Mesothelial cell of epicardium (in vitro differentiated cells): ENCODE measurements around the gene GRIA4. TPM values are rescaled to one million over a fixed set of nuclear protein-coding genes. Genes with fewer than 3 reads are reported as not detected.

Source experiments
- DNase-seq, 2 experiments: peaks; one replicate each; pipeline ENCODE4 v3.0.0; 2021; ENCODE audit warnings: low spot score in 2 of 2; ENCODE audit not compliant: unreplicated experiment in 2 of 2
- H3K27ac Mint-ChIP-seq: 2 replicates; pipeline ENCODE4 v1.8.0; 2021; ENCODE audit warnings: mixed read lengths
- H3K27me3 Mint-ChIP-seq: 2 replicates; pipeline ENCODE4 v1.8.0; 2021; ENCODE audit warnings: low read depth, mixed read lengths
- H3K36me3 Mint-ChIP-seq: 2 replicates; pipeline ENCODE4 v1.8.0; 2021; ENCODE audit warnings: mixed read lengths
- H3K4me1 Mint-ChIP-seq: 2 replicates; pipeline ENCODE4 v1.8.0; 2021; ENCODE audit warnings: mixed read lengths
- H3K4me3 Mint-ChIP-seq: 2 replicates; pipeline ENCODE4 v1.8.0; 2021; ENCODE audit warnings: mild to moderate bottlenecking, moderate library complexity, mixed read lengths
- H3K9me3 Mint-ChIP-seq: 2 replicates; pipeline ENCODE4 v1.8.0; 2021; ENCODE audit warnings: mixed read lengths
- CTCF ChIP-seq: fragments of 200-600 bp; sonication (generic); IDR thresholded peaks from one replicate; pipeline ENCODE4 v1.5.0; 2021; ENCODE audit warnings: antibody characterized with exemption; ENCODE audit not compliant: unreplicated experiment
- total RNA-seq: library from RNA; stranded (reverse); gene quantifications from 3 replicates; pipeline ENCODE4 v1.2.1, GENCODE V29; 2021

Gene GRIA4
- total RNA-seq, 1 donor from 2014 or later, result 156 TPM

GRCh38 chr11:105582497-105582896, 27.4 kb upstream of the GRIA4 start:
- H3K4me1 Mint-ChIP-seq, result peaks cover 4% of the 10 kb centered on the region
- DNase-seq, result no peak
- H3K36me3 Mint-ChIP-seq, result no peaks in the 10 kb centered on the region
- no peaks in the 10 kb centered on the region for H3K27me3 Mint-ChIP-seq
- TF ChIP-seq CTCF, result no peak
- no peak overlapping the region for H3K4me3 Mint-ChIP-seq
- peaks cover 27% of the 10 kb centered on the region for H3K9me3 Mint-ChIP-seq
- no peak overlapping the region for H3K27ac Mint-ChIP-seq

GRCh38 chr11:105588001-105588400, 21.9 kb upstream of the GRIA4 start:
- H3K27me3 Mint-ChIP-seq, result no peaks in the 10 kb centered on the region
- H3K4me3 Mint-ChIP-seq, result no peak overlapping the region
- no peaks in the 10 kb centered on the region for H3K36me3 Mint-ChIP-seq
- H3K9me3 Mint-ChIP-seq, result peaks cover 14% of the 10 kb centered on the region
- no peak for TF ChIP-seq CTCF
- no peaks in the 10 kb centered on the region for H3K4me1 Mint-ChIP-seq
- no peak overlapping the region for H3K27ac Mint-ChIP-seq
- no peak for DNase-seq

- DNase-seq, result no peak
- H3K36me3 Mint-ChIP-seq, result no peaks in the 10 kb centered on the region
- no peaks in the 10 kb centered on the region for H3K4me1 Mint-ChIP-seq
- no peak for TF ChIP-seq CTCF
- H3K4me3 Mint-ChIP-seq, result no peak overlapping the region
- H3K27ac Mint-ChIP-seq, result no peak overlapping the region
- H3K9me3 Mint-ChIP-seq, result peaks cover 14% of the 10 kb centered on the region
- H3K27me3 Mint-ChIP-seq, result no peaks in the 10 kb centered on the region
Observed at GRCh38 chr11:105589346-105589745, 20.5 kb upstream of the GRIA4 start.

- H3K4me1 Mint-ChIP-seq, result no peaks in the 10 kb centered on the region
- H3K27me3 Mint-ChIP-seq, result no peaks in the 10 kb centered on the region
- H3K9me3 Mint-ChIP-seq, result peaks cover 9% of the 10 kb centered on the region
- no peak for DNase-seq
- no peak overlapping the region for H3K27ac Mint-ChIP-seq
- no peak for TF ChIP-seq CTCF
- no peak overlapping the region for H3K4me3 Mint-ChIP-seq
- H3K36me3 Mint-ChIP-seq, result peaks cover 5% of the 10 kb centered on the region
Observed at GRCh38 chr11:105592035-105592434, 17.8 kb upstream of the GRIA4 start.

- TF ChIP-seq CTCF, result no peak
- H3K36me3 Mint-ChIP-seq, result peaks cover 5% of the 10 kb centered on the region
- no peak for DNase-seq
- H3K27me3 Mint-ChIP-seq, result no peaks in the 10 kb centered on the region
- H3K4me1 Mint-ChIP-seq, result peaks cover 14% of the 10 kb centered on the region
- H3K9me3 Mint-ChIP-seq, result peaks cover 9% of the 10 kb centered on the region
- H3K27ac Mint-ChIP-seq, result no peak overlapping the region
- H3K4me3 Mint-ChIP-seq, result no peak overlapping the region
Observed at GRCh38 chr11:105598371-105598770, 11.5 kb upstream of the GRIA4 start.

GRCh38 chr11:105603156-105603555, 6.7 kb upstream of the GRIA4 start:
- peaks cover 16% of the 10 kb centered on the region for H3K9me3 Mint-ChIP-seq
- DNase-seq, result no peak
- H3K27me3 Mint-ChIP-seq, result no peaks in the 10 kb centered on the region
- peaks cover 7% of the 10 kb centered on the region for H3K36me3 Mint-ChIP-seq
- no peak overlapping the region for H3K4me3 Mint-ChIP-seq
- H3K27ac Mint-ChIP-seq, result no peak overlapping the region
- no peak for TF ChIP-seq CTCF
- peaks cover 24% of the 10 kb centered on the region for H3K4me1 Mint-ChIP-seq
